Adrenal gland (tissue), 5 donors: Measurements from ENCODE around the gene SNRNP70.

Experiments
- POLR2A ChIP-seq, 2 donors: fragments of 450-650 bp; IDR thresholded peaks; one replicate each; pipeline ENCODE4 v1.6.1; 2017; ENCODE audit warnings: antibody characterized with exemption in 2 of 2, mild to moderate bottlenecking in 2 of 2, moderate library complexity in 1 of 2
- TF ChIP-seq, protein P1 (sequence below), 6 experiments: fragments of 450-650 bp in 4 of 6; fragments of 200-600 bp in 2 of 6; sonication (generic) in 1 of 6; IDR thresholded peaks; 1 replicate in 5 of 6; 2 replicates in 1 of 6; pipeline versions ENCODE4 v1.5.1 to v1.8.0; 2016 to 2021; ENCODE audit warnings: antibody characterized with exemption in 6 of 6, mild to moderate bottlenecking in 2 of 6, moderate library complexity in 1 of 6
- donor health status: DM: no; HTN: no; CAD: no.

DNA sequence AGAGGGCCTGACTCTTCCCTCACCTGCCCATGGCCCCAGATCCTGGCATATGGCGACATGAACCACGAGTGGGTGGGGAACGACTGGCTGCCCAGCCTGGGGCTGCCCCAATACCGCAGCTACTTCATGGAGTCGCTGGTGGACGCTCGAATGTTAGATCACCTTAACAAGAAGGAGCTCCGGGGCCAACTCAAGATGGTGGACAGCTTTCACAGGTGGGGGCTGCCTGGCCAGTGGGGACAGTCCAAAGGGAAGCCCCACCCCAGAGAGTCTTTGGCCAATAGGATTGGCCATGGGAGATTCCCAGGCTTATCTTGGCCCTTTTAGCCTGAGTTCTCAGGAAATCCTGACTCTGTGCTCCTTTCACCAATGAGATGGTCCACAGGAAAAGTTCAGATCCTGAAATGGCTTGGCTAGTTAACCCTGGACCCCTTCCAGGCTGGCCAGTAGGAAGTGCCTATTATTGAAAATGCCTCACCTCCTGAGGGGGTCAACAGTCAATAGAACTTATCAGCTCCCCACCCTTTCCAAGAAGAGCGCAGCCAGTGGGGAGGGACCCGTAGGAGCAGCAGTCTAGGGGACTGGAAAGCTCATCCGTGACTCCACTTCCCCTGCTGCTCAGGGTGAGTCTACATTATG lies 62.9 kb downstream of the SNRNP70 start:
- TF ChIP-seq, protein P1, sequence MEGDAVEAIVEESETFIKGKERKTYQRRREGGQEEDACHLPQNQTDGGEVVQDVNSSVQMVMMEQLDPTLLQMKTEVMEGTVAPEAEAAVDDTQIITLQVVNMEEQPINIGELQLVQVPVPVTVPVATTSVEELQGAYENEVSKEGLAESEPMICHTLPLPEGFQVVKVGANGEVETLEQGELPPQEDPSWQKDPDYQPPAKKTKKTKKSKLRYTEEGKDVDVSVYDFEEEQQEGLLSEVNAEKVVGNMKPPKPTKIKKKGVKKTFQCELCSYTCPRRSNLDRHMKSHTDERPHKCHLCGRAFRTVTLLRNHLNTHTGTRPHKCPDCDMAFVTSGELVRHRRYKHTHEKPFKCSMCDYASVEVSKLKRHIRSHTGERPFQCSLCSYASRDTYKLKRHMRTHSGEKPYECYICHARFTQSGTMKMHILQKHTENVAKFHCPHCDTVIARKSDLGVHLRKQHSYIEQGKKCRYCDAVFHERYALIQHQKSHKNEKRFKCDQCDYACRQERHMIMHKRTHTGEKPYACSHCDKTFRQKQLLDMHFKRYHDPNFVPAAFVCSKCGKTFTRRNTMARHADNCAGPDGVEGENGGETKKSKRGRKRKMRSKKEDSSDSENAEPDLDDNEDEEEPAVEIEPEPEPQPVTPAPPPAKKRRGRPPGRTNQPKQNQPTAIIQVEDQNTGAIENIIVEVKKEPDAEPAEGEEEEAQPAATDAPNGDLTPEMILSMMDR (IDR thresholded peaks at IDR 0.05), result no peak
- TF ChIP-seq POLR2A (IDR thresholded peaks at IDR 0.05), result no peak
